Pulmonary artery endothelial cell (primary cell): Measurements from ENCODE around the gene PWWP2B. TPM values are rescaled to one million over a fixed set of nuclear protein-coding genes. Genes with fewer than 3 reads are reported as not detected.

Experiments used
- DNase-seq: peaks from one replicate; pipeline ENCODE4 v3.0.0-alpha.2; 2011; ENCODE audit warnings: low read depth, low spot score
- total RNA-seq: library from RNA; depleted of rRNA; stranded (reverse); fragments of >200 nt; gene quantifications from 2 replicates; pipeline ENCODE4 v1.2.3, GENCODE V29; 2014

The PWWP2B gene
- total RNA-seq, 1 donor from 2014 or later = 15.6 TPM

- DNase-seq = no peak
Observed at GRCh38 chr10:132393695-132394181, 3.3 kb upstream of the PWWP2B start.

- no peak for DNase-seq
Observed at GRCh38 chr10:132394201-132394811, 2.7 kb upstream of the PWWP2B start.

GRCh38 chr10:132394936-132395703, 1.9 kb upstream of the PWWP2B start:
- DNase-seq = no peak

GRCh38 chr10:132395704-132396493, 1.1 kb upstream of the PWWP2B start:
- DNase-seq = no peak

GRCh38 chr10:132396494-132397035, 435 bp upstream of the PWWP2B start:
- no peak for DNase-seq

- no peak for DNase-seq
Observed at GRCh38 chr10:132397671-132398565, 918 bp downstream of the PWWP2B start.

GRCh38 chr10:132398566-132398991, 1.6 kb downstream of the PWWP2B start:
- no peak for DNase-seq

GRCh38 chr10:132399117-132400035, 2.4 kb downstream of the PWWP2B start:
- DNase-seq = no peak

GRCh38 chr10:132400041-132400546, 3.1 kb downstream of the PWWP2B start:
- DNase-seq = no peak

GRCh38 chr10:132400547-132401151, 3.6 kb downstream of the PWWP2B start:
- no peak for DNase-seq

GRCh38 chr10:132401401-132402118, 4.6 kb downstream of the PWWP2B start:
- no peak for DNase-seq

GRCh38 chr10:132402781-132403241, 5.8 kb downstream of the PWWP2B start:
- DNase-seq = no peak

GRCh38 chr10:132403511-132404168, 6.6 kb downstream of the PWWP2B start:
- no peak for DNase-seq

- DNase-seq = no peak
Observed at GRCh38 chr10:132404169-132404880, 7.3 kb downstream of the PWWP2B start.

GRCh38 chr10:132404911-132405462, 8.0 kb downstream of the PWWP2B start:
- no peak for DNase-seq

- no peak for DNase-seq
Observed at GRCh38 chr10:132405463-132405991, 8.5 kb downstream of the PWWP2B start.
